Activated effector memory CD4-positive, alpha-beta T cell treated with Interleukin-2 at 50 U/mL for 16 hours (primary cell): Measurements from ENCODE around the gene PDCD10.
A peak's percentile ranks its signal among the peaks of the same experiment; 100 is the strongest.

Source experiments
- DNase-seq: peaks from one replicate; pipeline ENCODE4 v3.0.0-alpha.2; 2020

PDCD10 gene

DNA sequence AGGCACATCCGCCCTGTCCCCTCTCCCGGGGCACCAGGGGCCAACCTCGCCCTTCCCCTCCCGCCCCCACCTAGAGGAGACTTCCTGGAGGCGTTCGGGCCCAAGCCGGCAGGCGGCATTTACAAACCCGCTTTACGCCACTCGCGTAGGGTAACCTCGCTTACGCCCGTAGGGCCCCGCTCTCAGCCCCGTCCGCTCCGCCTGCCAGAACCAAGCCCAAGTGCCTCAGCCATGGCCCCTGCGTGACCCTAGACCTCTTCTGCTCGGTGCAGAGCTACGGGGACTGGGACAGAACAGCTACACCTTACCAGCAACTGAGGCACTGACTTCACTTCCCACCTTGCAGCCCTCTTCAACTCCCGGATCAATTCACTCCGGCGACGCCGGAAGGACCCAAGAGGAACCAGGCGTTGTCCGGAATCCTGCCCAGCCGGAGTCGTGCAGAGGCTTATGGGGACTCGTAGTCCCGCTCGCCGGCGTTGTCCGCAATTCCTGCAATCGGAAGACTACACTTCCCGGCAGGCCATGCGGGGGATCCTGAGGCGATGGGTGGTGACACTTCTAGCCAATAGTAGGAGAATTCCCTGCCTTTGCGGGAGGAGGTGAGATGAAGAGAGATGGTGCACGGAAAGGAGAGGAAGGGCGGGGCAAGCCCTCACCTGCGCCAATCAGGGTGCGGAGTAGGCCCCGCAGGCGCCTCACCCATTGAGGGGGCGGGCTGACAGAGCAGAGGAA, at the start of gene PDCD10:
Gene PDCD10 (minus strand): TSS at position 395 of the 735 bp plus-strand sequence. CDS start 14,735 bp downstream, outside the sequence.
- peak; percentile 95 for DNase-seq

GRCh38 chr3:167783781-167784180, 49.1 kb upstream of the PDCD10 start:
- DNase-seq = no peak

DNA sequence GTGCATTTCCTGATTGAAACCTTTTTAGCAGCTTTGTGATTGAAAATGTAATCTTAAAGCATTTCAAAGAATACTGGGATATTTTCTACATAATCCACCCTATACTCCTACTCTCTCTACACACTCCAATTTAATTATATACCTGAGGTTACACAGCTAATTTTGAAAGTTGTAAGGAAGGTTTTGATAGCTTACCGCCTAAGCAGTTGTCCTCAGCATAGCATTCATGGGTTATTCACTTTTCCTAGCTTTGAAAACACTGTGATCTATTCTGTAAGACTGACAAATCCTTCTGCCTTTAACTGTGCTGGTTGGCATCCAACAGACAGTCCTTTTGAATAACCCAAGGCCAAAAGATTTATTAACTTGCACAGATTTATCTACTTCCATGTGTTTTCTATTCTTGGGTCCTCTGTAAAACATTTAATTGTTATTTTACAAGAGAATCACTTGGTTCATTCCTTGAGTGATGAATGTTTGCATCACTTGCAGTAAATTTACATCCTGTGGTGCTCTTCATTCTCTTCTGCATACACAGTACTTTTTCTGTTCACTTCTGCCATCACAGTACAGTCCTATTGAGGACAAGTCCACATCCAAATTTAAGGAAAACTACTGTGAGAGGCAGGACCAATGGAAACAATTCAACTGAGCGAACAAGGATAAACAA, 45.7 kb upstream of the PDCD10 start:
- DNase-seq = no peak

- DNase-seq = no peak
These were observed 42.7 kb upstream of the PDCD10 start for GRCh38 chr3:167777356-167777755.

DNA sequence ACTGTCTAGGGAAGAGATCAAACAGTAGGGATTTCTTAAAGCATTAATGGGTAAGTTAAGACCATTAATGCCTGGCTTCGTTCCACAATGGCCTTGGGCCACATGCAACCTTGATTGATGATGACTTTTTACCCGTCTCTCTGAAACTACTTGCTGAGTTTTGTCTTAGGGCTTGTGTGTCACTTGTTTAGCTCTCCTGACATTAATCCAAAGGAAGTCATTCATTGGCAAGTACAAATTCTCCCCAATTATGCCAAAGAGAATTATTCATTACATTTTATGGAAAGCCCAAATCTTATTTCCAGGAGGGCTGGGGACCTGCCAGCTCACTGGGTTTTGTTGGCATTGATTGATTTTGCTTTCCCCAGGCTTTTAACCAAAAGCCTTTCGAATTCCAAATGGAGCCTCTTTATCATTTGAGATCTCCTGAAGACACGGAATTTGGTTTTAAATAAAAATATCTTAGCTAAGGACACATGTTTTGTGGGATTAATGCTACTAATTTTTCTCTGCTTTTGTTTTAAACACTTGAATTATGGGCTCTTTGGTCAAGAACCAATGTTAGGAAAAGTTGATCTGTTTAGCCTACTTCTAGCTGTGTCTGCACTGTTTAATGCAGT, 41.5 kb upstream of the PDCD10 start:
- DNase-seq = no peak

DNA sequence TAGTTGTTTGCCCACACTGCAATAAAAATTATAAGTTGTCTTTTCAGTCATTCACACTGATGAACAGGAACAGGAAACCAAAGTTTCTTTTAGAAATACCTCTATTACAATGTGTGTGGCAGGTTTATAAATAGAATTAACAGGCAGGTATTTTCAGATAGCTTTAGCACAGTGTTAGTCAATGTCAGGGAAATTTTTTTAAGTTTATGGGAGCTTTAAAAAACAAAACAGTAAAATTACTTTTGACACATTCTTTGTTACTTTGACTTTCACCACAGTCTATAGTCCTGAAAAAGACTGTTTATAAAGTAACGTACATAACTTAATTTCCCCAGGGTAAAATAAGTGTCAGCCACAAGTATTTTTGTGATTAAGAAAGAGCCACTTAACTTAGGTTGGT, 38.9 kb upstream of the PDCD10 start:
- DNase-seq = no peak

GRCh38 chr3:167772992-167773391, 38.3 kb upstream of the PDCD10 start:
- DNase-seq = no peak

DNA sequence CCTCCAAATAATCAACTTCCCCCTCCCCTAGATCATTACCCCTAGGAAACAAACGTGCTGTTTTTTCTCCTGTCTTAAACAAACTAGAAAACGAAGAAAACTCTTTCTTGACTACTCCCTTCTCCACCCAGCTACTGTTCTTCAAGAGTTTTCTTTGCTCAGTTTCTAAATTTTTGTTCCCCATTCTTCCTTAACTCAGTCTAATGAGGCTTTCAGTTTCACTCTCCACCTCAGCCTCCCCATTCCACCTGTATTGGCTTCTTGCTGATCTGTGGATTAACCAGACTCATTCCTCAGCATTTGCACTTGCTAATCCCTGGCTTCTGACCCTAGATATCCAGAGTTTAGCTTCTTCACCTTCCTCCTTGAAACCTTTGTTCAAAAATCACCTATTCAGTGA, 27.6 kb upstream of the PDCD10 start:
- no peak for DNase-seq

- DNase-seq = no peak
These were observed 26.6 kb upstream of the PDCD10 start for GRCh38 chr3:167761302-167761701.

DNA sequence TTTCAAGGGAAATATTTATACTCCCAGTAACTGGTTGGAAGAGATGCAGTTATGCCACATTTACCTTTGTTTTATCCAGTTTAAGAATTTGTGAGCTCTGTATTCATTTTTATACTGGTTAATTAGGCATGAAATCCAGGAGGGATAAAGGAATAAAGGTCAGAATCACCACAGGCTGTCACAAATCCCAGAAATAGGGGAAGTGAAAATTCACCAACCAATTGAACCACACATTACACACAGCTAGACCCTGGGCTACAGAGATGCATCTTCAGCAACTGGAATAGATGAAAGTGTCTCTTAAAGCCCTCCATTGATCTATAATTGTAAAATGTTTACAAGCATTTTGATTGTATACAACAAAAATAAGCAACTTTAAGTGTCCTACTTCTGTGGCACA, 19.4 kb upstream of the PDCD10 start:
- no peak for DNase-seq

- no peak for DNase-seq
These were observed 15.7 kb upstream of the PDCD10 start for GRCh38 chr3:167750272-167750971.

GRCh38 chr3:167749728-167750127, 15.0 kb upstream of the PDCD10 start:
- no peak for DNase-seq

DNA sequence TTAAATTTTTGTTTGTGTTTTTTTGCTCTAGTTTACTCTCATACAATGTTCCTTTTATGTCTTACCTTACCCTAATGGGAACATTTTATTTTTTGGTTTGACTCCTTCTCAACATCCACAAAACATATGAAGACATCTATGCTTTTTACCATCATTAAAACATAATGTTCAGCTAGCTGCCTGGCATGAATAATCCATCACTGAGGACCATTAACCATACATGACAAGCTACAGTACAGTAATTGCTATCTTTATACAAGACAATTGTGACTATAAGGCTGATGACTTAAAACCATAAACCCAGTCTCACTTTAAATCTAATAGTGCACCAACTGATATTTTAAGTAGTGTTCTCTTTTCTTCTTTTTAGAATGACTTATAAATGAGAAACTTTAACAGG, 14.5 kb upstream of the PDCD10 start:
- no peak for DNase-seq

- no peak for DNase-seq
These were observed 9.1 kb upstream of the PDCD10 start for GRCh38 chr3:167743799-167744198.

DNA sequence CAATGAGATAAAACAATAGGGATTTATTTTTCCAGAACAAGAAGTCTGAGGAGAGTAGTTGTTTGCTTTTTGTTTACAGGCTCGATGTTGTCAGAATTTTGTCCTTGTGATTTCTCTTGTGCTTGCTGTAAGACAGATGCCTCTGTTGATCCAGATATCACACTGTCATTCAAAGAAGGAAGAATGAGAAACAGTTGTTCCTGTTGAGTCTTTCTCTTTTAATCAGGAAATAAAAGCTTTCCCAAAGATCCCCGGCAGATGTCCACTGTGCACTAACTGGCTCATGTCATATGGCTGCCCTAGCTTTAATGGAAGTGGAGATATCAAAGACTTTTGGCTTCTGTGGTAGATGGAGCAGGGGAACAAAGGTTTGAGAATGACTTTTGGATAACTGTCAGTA, 7.6 kb upstream of the PDCD10 start:
- DNase-seq = no peak

GRCh38 chr3:167740961-167741587, 6.4 kb upstream of the PDCD10 start:
- DNase-seq = no peak

- no peak for DNase-seq
These were observed 4.6 kb upstream of the PDCD10 start for GRCh38 chr3:167739190-167739810.

- DNase-seq = no peak
These were observed 3.3 kb upstream of the PDCD10 start for GRCh38 chr3:167738037-167738436.

DNA sequence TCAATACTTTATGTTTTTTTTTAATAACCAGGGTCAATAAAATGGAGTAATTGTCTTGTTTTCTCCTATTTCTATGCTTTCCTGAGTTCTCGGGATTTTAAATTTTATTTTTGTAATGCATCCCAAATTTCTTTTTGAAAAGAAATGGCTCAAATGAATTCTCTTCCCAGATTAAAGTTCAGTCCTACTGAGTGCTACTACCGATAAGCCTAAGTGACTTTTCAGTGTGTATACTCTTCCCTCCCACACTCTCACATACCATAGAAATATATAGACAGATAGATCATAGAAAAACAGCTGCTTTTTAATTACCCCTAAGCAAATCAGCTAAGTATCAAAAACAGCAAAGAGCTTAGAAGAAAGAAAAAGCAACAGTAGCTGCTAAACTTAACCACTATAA, 2.3 kb upstream of the PDCD10 start:
- DNase-seq = no peak

GRCh38 chr3:167736264-167736787, 1.6 kb upstream of the PDCD10 start:
- no peak for DNase-seq

GRCh38 chr3:167735233-167736138, 794 bp upstream of the PDCD10 start, which contains the start of gene SERPINI1:
Gene SERPINI1, plus strand, starts transcription at chr3:167735721. Its CDS starts 53,408 bp downstream, at chr3:167789129.
- peak; percentile 73 for DNase-seq
